ENCODE data around the gene PACS1.
A peak's percentile ranks its signal among the peaks of the same experiment; 100 is the strongest.
"Not testable (repeated sequence)": the region's sequence is repeated elsewhere in the genome, so short reads cannot be mapped to it uniquely, and the experiment has no call there.

The PACS1 gene

DNA sequence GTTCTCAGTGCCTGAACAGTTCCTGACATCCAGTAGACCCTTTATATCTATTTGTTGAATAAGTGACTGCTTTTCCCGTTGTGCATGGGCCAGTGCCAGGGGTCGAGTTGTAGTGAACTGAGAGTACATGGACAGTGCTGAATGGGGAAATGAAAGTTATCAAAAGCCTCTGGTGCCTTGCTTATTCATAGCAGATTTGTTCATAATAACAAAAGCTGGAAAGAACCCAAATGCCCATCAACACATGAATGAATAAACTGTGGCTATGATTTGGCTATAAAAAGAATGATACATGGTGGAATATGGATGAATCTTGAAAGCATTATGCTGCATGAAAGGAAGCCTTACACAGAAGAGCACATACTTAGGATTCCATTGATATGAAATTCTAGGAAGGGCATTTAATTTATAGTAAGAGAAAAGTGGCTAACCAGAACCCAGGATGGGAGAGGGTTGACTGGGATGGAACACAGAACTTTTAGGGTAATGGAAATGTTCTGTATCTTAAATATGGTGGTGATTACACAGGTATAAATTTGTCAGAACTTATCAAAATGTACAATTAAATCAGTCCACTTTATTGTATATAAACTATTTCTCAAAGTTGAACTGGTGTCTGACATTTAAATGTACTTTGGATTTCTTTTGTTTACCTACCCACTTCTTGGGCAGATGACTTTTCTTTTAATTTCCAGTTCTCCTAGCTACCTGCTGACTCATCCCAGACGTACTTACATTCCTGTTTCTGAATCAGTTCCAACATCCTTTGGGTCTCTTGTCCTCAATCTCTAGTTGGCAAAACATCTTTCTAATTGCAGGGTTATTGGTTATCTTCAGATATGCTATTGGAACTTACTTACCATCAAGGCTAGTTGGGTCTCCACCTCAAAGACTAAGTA is 42.8 kb downstream of the PACS1 start:
- no peak for DNase-seq

DNA sequence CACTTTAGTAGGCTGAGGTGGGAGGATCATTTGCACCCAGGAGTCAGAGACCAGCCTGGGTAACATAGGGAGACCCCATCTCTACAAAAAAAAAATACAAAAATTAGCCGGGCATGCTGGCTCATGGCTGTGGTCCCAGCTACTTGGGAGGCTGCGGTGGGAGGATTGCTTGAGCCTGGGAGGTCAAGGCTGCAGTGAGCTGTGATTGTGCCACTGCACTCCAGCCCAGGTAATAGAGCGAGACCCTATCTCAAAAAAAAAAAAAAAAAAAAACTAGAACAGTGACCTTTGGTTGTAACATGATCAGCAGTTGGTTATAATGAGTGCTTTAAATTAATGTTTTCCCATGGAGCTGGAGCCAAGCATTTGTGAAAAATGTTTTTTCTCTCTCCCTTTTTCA is 44.9 kb downstream of the PACS1 start:
- DNase-seq: not testable (repeated sequence)

DNA sequence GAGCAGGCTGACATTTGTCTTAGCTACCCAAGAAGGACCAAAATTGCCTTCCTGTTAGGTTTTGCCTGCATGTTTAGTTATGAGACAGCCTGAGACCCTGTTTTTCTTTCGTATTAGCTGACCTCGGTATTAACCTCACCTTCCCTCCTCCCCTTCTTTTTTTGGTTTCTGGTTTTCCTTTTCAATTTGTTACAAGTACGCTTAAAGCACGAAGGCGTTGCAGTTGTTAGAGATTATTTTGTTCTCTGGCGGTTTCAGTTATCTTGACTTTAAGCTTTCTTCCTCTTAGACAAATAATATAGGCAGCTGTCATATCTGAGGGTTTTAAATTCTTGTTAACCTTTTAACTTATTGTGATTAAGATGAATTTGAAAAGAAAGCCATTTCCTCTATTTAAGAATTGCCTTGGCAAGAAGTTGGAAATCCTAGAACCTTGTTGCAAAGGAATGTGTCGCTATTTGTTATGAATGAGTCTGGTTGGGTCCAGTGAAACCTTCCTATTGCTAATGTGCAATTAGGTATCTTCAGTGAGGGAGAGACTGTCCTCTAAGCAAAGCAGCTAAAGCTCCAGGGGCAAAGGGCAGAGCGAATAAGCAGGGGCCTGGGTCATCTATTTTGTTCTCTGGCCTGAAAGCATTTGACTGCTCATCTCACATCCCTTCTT is 45.7 kb downstream of the PACS1 start:
- DNase-seq: peak; percentile 74

DNA sequence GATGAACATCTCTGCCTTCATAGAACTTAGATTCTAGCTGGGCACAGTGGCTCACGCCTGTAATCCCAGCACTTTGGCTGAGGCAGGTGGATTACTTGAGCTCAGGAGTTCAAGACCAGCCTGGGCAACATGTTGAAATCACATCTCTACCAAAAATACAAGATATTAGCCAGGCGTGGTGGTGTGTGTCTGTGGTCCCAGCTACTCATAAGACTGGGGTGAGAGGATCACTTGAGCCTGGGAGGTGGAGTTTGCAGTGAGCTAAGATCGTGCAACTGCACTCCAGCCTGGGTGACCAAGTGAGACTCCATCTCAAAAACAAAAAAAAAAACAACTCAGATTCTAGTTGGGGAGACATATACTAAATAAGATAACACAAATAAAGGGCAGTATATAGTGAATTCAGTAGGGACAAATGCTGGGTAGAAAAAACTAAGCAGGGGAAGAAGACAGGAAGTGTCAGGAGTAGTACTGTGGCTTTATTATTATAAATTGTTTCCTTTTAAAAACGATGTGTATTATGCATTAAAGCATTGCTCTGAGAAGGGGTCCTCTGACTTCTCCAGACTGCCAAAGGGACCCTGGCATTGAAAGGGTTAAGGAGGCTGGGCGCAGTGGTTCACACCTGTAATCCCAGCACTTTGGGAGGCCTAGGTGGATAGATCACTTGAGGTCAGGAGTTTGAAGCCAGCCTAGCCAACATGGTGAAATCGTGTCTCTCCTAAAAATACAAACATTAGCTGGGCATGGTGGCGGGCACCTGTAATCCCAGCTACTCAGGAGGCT is 46.7 kb downstream of the PACS1 start:
- no peak for DNase-seq

DNA sequence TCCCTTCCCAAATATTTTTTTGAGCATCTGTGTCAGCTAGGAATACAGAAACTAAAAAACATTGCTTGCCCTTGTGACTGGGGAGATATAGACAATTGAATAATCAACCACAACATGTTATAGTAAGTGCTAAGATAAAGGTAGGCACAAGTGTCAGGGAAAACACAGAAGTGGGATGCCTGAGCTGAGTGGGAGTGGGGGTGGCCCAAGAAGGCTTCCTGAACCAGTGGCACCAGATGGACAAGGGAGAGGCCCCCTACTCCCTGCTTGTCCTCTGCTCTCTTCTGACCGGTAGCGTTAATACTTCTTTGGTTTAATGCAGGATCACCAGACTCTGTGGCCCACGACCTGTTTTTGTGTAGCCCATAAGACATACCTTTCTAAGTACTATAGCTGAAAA is 48.8 kb downstream of the PACS1 start:
- DNase-seq: no peak

DNA sequence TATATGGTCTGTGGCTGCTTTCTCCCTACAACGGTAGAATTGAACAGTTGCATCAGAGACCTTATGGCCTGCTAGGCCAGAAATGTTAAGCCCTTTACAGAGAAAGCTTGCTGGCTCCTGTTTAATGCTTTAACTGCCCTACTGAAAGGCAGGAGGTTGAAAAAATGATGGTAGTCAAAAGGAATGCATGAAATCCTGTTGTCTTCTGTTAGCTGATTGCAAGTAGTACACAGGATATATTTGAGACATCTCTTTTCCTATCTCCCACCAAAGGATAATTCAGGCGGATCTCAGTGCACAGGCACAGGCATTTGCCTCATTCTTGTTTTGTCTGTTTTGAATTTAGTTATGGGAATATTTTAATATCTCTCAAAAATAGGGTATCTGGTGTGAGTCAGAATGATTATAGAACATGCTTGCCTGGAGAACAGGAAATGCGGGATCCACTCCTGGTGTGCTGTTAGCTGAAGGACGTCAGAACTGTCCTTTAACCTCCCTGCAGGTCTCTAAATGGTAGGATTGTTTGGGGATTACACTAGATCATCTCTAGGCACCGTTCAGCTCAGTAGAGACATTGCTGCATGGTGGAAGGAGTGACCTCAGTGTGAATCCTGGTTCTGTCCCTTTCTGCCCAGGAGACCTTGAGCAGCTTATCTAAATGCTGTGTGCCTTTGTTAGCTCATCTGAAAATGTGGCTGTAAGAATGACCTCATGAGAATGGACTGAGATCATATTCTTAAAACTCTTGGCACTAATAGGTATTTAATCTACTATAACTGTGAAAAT is 49.5 kb downstream of the PACS1 start:
- no peak for DNase-seq

DNA sequence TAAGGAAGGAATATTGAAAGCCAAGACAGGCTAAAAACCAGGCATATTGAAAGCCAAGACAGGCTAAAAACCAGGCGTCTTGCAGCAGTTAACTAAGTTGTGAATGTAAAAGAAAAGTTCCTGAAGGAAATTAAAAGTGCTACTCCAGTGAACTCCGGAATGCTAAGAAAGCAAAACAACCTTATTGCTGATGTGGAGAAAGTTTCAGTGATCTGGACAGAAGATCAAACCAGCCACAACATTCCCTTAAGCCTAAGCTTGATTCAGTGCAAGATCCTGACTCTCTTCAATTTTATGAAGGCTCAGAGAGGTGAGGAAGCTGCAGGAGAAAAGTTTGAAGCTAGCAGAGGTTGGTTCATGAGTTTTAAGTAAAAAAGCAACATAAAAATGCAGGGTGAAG is 51.4 kb downstream of the PACS1 start:
- DNase-seq: no peak

DNA sequence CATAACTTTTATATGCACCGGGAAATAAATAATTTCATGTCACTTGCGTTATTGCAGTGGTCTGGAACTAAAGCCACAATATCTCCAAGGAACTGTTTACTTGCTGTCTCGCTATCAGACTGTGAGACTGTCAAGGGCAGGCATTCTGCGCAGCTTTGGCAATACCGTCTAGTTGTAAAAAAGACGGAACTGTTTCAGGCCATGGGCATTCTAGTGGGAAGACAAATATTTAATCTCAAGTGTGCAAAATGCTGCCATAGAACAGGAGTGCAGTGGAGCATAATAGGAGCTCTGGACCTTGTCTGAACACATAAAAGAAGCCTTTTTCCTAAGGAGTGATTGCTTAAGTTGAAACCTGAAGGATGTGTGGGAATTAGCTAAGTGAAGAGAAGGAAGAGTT is 53.8 kb downstream of the PACS1 start:
- no peak for DNase-seq

DNA sequence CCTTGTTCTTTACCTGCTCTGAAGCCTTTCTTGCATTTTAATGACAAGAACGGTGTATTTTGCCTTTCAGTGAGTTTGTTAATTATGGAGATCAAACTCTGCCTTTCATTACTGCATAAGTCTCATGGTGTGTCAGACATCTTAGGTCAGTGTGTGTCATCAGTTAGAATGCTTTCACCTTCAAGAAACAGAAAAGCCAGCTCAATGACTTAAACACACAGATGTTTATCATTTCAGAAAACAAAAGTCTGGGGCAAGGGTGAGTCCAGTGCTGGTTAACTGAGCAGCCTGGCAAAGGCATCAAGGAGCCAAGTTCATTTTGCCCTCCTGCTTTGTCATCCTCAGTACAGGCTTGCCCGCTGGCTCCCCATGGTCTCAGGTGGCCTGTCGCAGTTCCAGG is 54.5 kb downstream of the PACS1 start:
- no peak for DNase-seq

DNA sequence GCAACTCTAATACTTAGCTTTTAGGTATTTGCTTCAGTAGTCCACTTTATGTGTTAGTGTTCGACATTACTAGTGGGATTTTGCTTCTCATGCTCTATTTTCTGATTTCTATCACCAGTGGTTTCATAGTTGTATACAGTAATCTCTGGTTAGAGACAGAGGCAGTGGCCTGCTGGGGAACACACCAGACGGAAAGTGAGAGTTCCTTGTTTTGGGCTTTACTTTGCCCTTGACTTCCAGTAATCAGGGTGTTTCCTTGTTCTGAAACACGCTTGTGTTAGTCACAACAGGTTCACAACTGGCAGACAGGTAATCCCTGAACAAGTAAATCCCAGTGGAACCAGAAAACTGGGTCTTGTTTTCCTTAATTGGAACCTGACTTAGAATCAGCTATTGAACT is 56.0 kb downstream of the PACS1 start:
- no peak for DNase-seq

DNA sequence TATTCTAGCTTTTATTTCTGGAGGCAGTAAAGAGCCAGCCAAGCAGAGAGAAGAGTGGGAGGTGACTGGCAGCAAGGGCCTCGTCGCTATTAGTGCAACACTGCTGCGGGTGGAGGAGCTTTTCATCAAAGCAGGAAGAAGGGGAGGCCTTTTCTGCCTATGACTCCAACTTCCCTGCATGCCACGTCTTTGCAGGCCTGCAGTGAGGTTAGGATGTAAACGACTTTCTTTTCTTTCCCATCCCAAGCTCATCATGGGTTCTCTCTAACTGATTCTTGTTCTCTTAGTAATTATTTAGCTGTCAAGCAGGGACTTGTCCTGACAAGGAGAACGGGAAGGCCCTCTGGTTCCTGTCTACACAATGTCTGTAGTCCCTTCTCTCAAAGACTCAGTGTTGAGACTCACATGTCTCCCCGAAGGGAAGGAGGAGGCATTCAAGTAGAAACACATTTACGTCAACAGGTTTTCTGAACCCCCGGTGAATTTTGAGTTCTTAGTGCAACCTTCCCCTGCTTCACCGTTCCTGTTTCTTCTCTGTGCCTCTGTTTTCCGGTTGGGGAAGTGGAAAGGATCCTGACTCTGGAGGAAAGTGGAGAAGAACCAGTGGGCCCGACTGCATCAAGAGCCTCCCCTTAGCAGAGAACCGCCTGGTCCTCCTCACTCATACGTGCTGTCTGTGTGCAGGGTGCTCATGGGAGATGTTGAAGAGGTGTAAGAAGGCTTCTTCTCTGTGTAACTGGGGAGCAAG is 56.9 kb downstream of the PACS1 start:
- DNase-seq: peak; percentile 61

DNA sequence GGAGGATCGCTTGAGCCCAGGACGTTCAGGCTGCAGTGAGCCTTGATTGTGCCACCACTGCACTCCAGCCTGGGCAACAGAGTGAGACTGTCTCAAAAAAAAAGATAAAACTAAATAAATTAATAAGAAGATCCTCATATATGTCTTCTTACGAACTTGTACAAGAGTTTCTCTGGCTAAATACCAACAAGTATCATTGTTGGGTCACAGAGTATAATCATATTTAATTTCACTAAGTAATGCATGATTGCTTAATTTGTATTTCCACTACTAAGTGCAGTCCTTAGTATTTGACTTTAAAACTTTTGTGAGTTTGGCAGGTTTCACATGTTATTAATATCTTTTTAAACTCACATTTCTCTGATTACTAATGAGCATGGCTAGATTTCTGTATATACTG is 60.9 kb downstream of the PACS1 start:
- DNase-seq: no peak

DNA sequence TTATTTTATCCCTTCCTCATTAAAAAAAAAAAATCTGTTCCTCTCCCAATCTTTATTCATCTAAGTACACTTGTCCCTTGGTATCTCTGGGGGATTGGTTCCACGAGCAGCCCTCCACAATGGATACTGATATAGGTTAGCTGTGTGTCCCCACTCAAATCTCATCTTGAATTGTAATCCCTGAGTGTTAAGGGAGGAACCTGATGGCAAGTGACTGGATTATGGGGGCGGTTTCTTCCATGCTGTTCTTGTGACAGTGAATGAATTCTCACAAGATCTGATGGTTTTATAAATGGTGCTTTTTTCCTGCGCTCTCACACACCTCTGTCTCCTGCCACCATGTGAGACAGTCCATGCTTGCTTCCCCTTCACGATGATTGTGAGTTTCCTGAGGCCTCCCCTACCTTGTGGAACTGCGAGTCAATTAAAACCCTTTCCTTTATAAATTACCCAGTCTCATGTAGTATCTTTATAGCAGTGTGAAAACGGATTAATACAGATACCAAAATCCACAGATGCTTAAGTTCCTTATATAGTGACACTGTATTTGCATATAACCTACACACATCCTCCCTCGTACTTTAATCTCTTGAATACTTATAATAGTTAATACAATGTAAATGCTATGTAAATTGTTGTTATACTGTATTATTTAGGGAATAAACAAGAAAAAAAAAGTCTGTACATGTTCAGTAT is 62.0 kb downstream of the PACS1 start:
- no peak for DNase-seq

DNA sequence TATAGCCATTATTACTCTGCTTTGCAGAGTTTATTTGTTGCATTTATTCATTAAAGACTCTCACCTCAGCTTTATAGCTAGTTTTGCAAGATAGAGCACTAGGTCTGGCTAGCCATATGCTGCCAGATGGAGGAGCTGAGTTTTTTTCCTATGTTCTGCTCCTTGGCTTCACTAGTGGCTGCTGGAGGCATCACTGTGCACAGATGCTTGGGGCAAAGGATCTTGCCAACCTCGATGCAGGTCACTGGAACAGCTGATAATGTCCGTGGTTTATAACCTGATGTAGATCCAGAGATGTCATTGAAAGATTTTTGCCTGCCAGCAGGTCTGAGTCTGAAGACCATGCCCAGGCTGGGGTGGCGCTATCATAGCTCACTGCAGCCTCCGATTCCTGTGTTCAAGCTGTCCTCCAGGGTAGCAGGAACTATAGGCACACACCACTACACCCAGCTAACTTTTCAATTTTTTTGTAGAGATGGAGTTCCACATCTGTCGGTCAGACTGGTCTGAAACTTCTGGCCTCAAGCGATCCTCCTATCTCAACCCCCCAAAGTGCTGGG is 63.2 kb downstream of the PACS1 start:
- no peak for DNase-seq

DNA sequence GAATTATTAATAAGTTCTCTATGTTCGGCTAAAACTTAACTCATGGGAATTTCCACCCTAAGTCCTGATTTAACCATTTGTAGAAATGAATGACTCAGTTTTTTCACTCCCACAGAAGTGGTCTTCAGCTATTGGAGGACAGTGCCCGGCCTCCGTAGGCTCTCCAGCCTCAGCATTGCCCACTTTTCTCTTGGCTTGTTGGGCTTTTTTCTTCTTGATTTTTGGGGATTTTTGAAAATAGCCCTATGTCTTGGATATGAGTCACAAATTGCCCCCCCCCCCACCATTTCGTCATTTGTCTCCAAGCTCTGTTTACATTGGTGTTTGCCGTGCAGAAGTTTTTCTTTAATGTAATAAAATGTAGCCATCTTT is 66.7 kb downstream of the PACS1 start:
- no peak for DNase-seq

DNA sequence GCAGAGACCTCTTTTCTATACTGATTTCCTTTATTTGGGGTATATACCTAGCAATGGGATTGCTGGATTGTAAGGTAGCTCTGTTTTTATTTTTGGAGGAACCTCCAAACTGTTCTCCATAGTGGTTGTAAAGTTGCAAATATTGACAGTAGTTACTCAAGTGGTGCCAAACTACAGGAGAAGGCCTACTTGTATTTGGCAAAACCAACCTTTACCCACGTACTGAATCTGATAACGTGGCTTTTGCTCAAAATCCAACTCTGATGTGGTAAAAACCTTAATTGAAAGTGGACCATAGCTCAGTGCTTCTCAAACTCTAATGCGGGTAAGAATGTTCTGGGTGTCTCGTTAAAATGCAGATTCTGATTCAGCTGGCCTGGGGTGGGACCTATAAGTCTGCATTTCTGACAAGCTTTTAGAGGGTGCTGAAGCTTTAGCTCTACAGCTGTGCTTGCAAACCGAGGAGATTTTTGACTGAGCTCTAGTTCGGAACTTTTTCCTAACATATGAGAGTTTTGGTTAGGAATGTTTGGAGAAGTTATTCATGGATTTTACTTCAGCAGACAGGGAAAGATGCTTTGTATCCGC is 69.8 kb downstream of the PACS1 start:
- DNase-seq: no peak

DNA sequence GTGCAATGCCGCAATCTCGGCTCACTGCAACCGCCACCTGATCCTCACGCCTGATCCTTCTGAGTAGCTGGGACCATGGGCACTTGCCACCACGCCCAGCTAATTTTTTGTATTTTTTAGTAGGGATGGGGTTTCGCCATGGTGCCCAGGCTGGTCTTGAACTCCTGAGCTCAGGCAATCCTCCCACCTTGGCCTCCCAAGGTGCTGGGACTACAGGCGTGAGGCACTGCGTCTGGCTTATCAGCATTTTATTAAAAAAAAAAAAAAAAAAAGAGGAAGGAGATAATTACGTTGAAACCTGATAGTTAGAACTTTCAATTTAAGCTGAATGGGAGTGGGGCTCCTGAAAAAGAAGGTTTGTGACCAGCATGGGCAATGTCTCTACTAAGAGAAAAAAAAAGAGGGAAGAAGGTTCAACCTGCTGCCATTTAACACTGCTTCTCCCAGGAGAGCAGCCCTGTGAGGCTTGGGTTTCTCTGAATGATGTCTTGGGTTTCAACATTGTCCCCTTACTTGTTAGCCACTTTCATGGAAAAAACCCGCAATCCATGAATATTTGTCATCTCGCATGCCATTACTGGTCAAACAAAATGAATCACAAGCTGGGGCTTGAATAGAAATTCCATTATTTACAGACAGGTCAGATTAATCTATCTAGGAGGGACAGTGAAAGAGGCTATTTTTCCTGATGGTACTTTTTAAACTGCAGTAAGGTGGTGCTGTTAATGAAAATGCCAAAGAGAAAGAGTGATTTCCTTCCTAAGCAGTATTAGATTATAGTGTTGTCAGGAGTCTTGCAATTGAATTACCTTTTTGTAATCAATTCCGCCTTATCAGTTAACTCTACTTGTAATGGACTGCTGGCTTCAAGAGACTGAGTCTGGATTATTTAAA is 72.5 kb downstream of the PACS1 start:
- DNase-seq: no peak

DNA sequence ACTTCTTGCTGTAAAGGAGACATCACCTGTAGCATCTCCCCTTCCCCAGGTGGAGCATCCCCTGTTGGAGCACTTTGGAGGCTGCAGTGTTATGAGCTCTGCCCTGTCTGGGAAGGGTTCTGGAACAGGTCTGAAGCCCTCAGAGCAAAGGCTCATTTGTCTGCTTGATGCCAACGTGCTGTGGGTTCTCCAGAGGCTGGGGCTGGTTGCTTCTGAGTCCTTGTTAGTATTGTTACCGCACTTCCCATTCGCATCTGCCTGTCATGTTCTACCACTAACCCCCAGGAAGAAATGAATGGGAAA is 73.1 kb downstream of the PACS1 start:
- no peak for DNase-seq

DNA sequence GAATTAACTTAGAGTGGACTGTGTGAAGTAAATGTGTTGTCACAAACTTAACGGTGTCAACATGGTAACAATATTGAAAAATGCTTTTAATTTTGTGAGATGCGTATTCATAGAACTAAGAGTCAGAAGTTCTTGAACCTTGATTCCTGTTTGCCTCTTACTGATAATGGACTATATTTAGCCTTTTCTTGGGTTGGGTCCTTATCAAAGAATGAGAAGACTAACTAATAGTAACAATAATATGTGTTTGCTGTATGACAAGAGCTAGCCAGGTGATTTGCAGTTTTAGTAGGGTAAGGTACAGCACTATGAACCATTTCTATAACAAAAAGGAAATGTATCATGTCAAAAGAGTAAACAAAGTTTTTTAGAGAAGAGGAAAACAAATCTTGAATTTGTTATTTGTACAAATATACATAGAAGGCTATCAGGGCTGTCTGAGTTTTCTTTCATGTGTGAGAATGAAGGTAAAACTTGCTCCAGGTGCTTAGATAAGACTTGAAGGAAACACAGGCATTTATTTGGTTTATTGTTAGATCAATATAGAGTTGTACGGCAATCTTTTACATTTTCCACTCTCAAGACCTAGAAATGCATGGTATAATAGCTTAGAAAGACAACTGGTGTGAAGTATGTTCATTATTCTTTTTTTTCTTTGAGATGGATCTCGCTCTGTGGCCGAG is 74.1 kb downstream of the PACS1 start:
- no peak for DNase-seq
